SH-SY5Y (cell line): ENCODE results near the gene ANXA8.

Experiments used
- GATA2 ChIP-seq: IDR thresholded peaks from 2 replicates; pipeline ENCODE4 v1.6.1; 2011; ENCODE audit warnings: mild to moderate bottlenecking, low read depth, low read length
- GATA3 ChIP-seq: IDR thresholded peaks from 2 replicates; pipeline ENCODE4 v1.6.1; 2011; ENCODE audit warnings: low read depth, mild to moderate bottlenecking, low read length, moderate library complexity

GRCh38 chr10:47419421-47419820 is 64.5 kb downstream of the ANXA8 start:
- no peak for TF ChIP-seq GATA3
- TF ChIP-seq GATA2: no peak
